Subcutaneous adipose tissue (tissue), 4 donors: ENCODE results near the gene RAF1. TPM values are rescaled to one million over a fixed set of nuclear protein-coding genes. Genes with fewer than 3 reads are reported as not detected.

ENCODE experiments used
- total RNA-seq, 4 donors: library from RNA; depleted of rRNA; stranded (reverse); fragments of >200 nt; gene quantifications; one replicate each; pipeline ENCODE4 v1.1.0, GENCODE V29; 2016
- TF ChIP-seq, protein P1 (sequence below): fragments of 450-650 bp; IDR thresholded peaks from one replicate; pipeline ENCODE4 v1.5.1; 2016; ENCODE audit warnings: low read depth, mild to moderate bottlenecking, control low read depth, antibody characterized with exemption, moderate library complexity

RAF1 gene
- total RNA-seq, 4 donors from 2014 or later, result 81.1 to 104 (median 91.9) TPM

DNA sequence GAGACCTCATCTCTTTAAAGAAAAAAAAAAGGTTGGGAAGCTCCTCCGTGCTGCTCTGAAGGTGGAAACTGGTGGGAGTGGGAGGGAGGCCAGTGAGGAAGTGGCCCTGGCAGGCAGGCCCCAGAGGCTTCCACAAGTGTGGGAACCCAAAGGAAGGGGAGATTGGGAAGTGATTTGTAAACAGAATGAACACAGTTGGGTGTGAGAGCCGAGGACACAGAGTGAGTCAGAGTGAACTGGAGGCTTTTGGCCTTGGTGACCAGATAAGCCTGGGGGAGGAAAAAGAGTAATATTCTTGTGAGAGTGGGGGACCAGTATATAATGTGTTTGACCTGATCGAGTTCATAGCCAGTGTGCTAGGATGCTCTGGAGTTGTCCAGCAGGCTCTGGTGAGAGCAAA, 84.0 kb downstream of the RAF1 start:
- TF ChIP-seq, protein P1, sequence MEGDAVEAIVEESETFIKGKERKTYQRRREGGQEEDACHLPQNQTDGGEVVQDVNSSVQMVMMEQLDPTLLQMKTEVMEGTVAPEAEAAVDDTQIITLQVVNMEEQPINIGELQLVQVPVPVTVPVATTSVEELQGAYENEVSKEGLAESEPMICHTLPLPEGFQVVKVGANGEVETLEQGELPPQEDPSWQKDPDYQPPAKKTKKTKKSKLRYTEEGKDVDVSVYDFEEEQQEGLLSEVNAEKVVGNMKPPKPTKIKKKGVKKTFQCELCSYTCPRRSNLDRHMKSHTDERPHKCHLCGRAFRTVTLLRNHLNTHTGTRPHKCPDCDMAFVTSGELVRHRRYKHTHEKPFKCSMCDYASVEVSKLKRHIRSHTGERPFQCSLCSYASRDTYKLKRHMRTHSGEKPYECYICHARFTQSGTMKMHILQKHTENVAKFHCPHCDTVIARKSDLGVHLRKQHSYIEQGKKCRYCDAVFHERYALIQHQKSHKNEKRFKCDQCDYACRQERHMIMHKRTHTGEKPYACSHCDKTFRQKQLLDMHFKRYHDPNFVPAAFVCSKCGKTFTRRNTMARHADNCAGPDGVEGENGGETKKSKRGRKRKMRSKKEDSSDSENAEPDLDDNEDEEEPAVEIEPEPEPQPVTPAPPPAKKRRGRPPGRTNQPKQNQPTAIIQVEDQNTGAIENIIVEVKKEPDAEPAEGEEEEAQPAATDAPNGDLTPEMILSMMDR, result no peak

DNA sequence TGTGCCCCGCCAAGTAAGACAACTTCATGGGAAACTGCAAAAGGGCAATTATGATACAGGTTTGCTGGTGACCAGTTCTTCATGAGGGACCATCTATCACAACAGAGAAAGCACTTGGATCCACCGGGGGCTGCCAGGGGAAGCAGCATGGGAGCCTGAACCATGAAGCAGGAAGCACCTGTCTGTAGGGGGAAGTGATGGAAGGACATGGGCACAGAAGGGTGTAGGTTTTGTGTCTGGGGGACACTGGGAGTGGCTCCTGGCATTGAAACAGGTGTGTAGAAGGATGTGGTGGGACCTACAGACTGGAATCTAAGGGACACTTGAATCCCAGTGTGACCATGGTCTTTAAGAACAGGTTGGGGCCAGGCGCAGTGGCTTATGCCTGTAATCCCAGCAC, 84.5 kb downstream of the RAF1 start:
- TF ChIP-seq, protein P1, result no peak

DNA sequence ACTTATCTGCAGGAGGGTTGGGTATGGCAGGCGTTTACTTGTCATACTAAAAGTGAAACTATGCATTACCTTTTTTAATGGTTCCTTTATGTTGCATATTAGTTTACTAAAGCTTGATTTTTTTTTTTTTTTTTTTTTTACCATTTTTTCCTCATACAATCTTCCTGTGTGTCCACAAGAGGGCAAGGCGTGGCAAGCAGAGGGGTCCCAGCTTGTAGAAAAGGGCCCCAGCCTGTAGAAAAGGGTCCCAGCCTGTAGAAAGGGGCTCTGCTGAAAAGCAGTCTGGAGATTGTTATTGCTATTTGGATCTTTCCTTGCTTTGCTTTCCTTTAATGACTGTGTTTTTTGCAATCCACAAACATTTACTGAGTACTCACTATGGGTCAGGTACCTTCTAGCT, 85.2 kb downstream of the RAF1 start:
- TF ChIP-seq, protein P1, result no peak

GRCh38 chr3:12577379-12577778, 86.5 kb downstream of the RAF1 start:
- TF ChIP-seq, protein P1, result no peak

GRCh38 chr3:12574661-12575060, 89.3 kb downstream of the RAF1 start:
- TF ChIP-seq, protein P1, result no peak

GRCh38 chr3:12574131-12574530, 89.8 kb downstream of the RAF1 start:
- TF ChIP-seq, protein P1, result no peak

GRCh38 chr3:12571986-12572385, 91.9 kb downstream of the RAF1 start:
- TF ChIP-seq, protein P1, result no peak
